ENCODE measurements around the gene IGF1.

IGF1 gene

GRCh38 chr12:102474438-102475064, 5.8 kb downstream of the IGF1 start:
- TF ChIP-seq CTCF (IDR thresholded peaks at IDR 0.05; ENCODE audit: extremely low read depth, missing control alignments): no peak
- DNase-seq (ENCODE audit: low spot score): no peak

- DNase-seq (ENCODE audit: low spot score): no peak
Observed at GRCh38 chr12:102472496-102472895, 7.9 kb downstream of the IGF1 start.

GRCh38 chr12:102471556-102471955, 8.8 kb downstream of the IGF1 start:
- no peak for DNase-seq (ENCODE audit: low spot score)
- no peak for TF ChIP-seq CTCF (IDR thresholded peaks at IDR 0.05; ENCODE audit: extremely low read depth, missing control alignments)

More at GRCh38 chr12:102472496-102472895, 7.9 kb downstream of the IGF1 start:
- no peak for TF ChIP-seq CTCF (IDR thresholded peaks at IDR 0.05; ENCODE audit: extremely low read depth, missing control alignments)

GRCh38 chr12:102470945-102471344, 9.4 kb downstream of the IGF1 start:
- DNase-seq (ENCODE audit: low spot score): no peak
- TF ChIP-seq CTCF (IDR thresholded peaks at IDR 0.05; ENCODE audit: extremely low read depth, missing control alignments): no peak

- no peak for DNase-seq (ENCODE audit: low spot score)
- TF ChIP-seq CTCF (IDR thresholded peaks at IDR 0.05; ENCODE audit: extremely low read depth, missing control alignments): no peak
Observed at GRCh38 chr12:102468261-102468915, 12.0 kb downstream of the IGF1 start.

GRCh38 chr12:102465762-102466560, 14.4 kb downstream of the IGF1 start:
- DNase-seq (ENCODE audit: low spot score): no peak
- TF ChIP-seq CTCF (IDR thresholded peaks at IDR 0.05; ENCODE audit: extremely low read depth, missing control alignments): no peak

Data from GM20000 (cell line).